HG02588 (cell line): ENCODE results near the gene APBB1IP.
"Not testable (repeated sequence)": the region's sequence is repeated elsewhere in the genome, so short reads cannot be mapped to it uniquely, and the experiment has no call there.

ENCODE experiments used
- ATAC-seq: cut with Tn5 transposase; IDR thresholded peaks from one replicate; pipeline ENCODE4 v1.9.1; 2021; ENCODE audit warnings: mild to moderate bottlenecking, moderate library complexity; ENCODE audit not compliant: unreplicated experiment

APBB1IP gene, protein sequence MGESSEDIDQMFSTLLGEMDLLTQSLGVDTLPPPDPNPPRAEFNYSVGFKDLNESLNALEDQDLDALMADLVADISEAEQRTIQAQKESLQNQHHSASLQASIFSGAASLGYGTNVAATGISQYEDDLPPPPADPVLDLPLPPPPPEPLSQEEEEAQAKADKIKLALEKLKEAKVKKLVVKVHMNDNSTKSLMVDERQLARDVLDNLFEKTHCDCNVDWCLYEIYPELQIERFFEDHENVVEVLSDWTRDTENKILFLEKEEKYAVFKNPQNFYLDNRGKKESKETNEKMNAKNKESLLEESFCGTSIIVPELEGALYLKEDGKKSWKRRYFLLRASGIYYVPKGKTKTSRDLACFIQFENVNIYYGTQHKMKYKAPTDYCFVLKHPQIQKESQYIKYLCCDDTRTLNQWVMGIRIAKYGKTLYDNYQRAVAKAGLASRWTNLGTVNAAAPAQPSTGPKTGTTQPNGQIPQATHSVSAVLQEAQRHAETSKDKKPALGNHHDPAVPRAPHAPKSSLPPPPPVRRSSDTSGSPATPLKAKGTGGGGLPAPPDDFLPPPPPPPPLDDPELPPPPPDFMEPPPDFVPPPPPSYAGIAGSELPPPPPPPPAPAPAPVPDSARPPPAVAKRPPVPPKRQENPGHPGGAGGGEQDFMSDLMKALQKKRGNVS

DNA sequence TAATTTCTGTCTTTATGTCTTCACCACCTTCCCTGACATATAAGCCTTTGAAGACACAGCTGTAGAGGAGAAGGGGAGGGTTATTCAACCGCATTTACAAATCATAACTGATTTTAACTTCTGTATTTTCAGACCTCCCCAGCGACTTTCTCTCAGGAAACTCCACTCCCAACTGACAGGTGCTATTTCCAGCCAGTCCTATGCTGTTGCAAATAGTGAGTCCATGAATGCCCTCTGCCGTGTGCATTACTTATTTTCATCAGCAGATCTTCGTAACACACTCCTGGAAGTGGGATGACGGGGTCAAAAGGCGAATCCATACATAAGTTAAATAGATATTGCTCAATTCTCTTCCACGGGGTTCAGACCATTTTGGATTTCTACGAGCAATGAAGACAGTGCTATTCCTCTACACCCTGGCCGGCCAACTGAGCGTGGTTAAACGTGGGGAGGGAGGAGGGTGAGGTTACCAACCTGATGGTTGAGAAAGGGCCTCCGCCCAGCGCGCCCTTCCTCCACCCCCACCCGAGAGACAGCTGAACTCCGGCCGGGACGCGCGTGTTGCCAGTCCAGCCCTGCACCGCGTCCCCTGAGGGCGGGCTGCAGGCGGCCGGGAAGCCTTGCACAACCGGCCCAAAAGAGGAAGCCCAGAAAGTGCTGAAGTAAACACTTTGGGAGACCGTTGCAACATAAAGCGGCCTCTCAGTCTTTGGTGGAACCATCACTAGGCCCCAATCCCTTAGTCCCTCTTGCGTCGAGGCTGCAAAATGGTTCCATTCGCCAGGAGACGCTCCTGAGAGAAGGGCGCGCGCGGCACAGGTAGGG is at the start of gene APBB1IP:
APBB1IP (plus strand) TSS at position 705 of the 825 bp plus-strand sequence. CDS start 53,986 bp downstream, outside the sequence.
- peak; percentile 62 for ATAC-seq

DNA sequence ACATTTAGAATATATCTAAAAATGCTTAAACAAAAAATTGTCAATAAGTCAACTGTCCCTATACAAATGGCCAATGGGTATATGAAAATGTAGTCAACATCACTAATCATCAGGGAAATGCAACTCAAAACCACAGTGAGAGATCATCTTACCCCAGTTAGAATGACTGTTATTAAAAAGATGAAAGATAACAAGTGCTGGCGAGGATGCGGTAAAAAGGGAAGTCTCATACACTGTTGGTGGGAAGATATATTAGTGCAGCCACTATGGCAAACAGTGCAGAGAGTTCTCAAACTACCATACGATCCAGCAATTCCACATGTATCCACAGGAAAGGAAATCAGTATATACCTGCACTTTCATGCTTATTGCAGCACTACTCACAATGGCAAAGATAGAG is 48.6 kb upstream of the APBB1IP start:
- no peak for ATAC-seq

GRCh38 chr10:26391701-26392695 is 46.1 kb upstream of the APBB1IP start:
- ATAC-seq: peak; percentile 54

GRCh38 chr10:26398353-26398752 is 39.8 kb upstream of the APBB1IP start:
- ATAC-seq: not testable (repeated sequence)

DNA sequence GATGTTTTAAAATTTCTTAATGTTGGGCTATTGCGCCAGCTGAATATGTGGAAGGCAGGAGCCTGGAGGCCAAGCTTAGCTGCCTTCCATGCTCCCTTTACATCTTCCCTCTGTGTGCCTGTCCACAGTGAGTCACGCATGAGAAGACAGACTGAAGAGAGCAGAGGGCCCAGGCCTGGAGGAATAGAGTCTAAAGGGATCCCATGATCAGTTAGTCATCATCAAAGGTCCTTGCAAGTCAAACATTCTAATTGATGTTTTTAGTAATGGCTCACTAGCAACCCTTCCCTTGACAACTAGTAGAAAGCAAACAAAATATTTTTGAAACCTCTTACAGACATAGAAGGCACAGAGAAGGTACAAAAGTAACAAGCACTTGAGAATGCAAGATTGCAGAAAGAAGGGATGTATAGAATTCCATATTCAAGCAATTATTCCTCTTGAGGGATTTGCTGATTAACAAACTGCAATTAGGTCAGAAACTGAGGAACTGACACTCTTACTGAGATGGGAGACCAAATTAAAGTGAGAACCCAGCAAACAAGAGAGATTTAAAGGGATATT is 30.7 kb upstream of the APBB1IP start:
- no peak for ATAC-seq

- no peak for ATAC-seq
These were observed 29.2 kb upstream of the APBB1IP start for GRCh38 chr10:26408858-26409494.

DNA sequence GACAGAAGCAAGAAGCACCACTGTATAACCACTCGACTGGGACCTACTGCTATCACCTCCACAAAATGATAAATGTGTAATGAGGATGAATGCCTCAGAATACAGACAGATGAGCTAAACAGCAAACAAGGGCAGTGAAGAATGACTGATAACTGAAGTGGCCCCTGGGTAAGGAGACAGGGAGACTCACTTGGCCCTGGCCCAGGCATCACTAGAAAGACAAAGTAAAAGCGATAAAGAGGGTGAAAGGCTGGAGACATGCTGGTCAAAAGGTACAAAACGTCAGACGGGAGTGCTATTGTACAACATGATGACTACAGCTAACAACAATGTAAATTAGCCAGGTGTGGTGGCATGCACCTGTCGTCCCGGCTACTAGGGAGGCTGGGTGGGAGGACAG is 27.8 kb upstream of the APBB1IP start:
- ATAC-seq: no peak

DNA sequence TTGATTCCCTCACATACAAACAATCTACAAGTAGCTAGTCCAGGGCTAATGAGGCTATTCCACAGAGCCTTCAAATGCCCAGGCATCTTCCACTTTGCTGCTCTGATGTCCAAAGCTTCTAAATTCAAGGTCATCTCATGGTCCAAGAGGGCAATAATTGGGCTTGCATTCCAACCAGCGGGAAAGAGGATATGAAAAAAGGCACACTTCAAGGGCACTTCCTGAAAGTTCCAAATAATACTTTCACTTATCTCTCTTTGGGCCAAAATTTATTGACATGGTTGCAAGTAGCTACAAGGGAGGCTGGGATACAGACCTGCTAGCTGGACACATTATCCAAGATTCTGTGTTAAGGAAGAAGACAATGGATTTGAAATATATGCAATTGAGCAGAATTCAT is 25.2 kb upstream of the APBB1IP start:
- ATAC-seq: no peak

GRCh38 chr10:26413375-26413774 is 24.8 kb upstream of the APBB1IP start:
- no peak for ATAC-seq

- no peak for ATAC-seq
These were observed 21.0 kb upstream of the APBB1IP start for GRCh38 chr10:26417136-26417535.

- ATAC-seq: no peak
These were observed 15.2 kb upstream of the APBB1IP start for GRCh38 chr10:26422977-26423376.

DNA sequence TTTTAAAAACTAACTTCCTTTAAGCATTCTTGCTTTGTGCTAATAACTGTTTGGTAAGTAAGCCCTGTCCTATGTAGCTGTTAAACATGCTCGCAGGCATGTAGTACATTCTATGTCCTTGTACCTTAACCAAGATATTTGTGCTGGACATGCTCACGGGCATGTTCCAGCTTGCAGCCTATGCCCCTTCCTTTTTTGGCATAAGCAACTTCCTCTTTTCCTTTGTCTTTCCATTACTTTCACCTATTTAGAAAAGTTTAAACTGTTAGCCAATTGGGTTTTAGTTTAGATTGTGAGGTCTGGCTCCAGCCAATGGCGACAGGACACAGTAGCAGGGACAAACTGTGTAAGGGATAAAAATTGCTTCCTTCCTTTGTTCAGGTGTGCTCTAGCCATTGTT is 14.4 kb upstream of the APBB1IP start:
- no peak for ATAC-seq

DNA sequence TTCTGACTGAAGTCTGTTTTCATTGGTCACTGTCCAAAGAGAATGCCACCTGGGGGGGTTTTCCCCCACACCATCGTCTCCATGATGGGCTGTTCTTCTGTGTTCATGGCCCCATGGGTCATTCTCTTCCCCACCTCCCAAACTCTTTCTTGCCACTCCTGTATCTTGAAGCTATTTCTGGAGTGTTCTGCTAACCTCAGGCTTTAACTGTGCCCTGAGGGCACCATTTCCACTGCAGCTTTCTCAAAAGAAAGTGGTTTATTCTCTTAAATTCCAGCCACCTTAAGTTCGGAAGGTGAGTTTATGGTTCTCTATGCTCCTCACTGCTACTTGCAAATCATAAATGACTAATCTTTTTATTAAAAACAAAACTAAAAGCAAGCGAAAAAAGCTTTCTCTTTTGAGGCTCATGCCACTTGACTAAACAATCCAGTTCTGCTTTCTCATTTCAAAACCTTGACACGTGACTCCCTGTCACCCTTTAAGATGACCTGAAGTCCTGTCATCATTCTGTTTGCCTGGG is 7.4 kb upstream of the APBB1IP start:
- ATAC-seq: peak; percentile 89

DNA sequence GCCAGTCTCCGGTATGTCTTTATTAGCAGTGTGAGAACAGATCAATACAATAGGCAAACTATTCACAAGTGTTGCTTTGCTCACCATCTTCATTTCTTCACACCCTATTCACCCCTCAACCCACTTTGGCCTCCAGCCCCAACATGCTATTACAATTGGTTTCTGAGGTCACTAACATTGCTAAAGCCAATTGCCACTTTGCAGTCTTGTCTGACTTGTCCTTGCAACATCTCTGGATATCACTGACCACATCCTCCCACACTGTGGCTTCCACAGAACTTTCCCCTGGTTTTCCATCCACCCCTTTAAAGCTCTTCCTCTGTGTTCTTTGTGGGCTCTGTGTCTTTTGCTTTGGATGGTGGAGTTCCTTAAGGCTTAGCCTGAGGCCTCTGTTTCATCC is 5.2 kb upstream of the APBB1IP start:
- no peak for ATAC-seq

GRCh38 chr10:26435852-26436251 is 2.3 kb upstream of the APBB1IP start:
- no peak for ATAC-seq

GRCh38 chr10:26436848-26437247 is 1.3 kb upstream of the APBB1IP start:
- no peak for ATAC-seq

DNA sequence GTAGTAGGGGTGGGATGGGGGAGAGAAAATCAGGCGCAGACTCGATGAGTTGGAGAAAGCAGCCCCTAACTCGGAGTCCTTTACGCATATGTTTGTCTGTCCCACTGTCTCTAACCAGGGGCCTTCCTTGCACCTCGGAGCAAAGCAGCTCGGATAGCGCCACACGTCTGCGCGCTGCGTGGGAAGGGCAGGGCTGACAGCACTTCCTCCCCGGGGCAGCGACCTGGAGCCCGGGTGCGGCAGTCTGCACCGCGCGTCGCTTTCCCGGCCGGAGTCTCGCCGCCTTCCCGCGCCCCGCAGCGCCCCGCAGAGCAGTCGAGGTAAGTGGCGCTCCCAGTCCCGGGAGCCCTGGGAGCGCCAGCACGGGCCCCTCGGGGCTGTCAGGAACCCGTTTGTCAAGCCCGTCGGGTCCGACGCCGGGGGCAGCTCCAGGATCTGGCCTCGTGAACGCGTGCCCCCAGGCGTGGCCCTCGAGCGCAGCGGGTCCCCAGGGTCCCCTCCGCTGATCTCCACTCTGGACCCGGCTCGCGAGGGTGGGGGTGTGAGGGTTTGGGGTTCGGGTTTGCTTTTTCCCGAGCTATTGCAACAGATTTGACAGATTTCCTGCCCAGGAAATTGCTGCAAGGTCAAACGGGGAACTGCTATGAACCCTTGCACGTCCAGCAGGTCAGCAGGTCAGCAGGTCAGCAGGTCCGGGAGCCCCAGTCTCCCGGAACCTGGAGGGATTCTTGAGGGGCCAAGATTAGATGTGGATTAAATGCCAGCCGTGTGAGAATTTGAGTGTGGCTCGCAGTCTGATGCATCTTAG is 597 bp downstream of the APBB1IP start:
- ATAC-seq: peak; percentile 66

DNA sequence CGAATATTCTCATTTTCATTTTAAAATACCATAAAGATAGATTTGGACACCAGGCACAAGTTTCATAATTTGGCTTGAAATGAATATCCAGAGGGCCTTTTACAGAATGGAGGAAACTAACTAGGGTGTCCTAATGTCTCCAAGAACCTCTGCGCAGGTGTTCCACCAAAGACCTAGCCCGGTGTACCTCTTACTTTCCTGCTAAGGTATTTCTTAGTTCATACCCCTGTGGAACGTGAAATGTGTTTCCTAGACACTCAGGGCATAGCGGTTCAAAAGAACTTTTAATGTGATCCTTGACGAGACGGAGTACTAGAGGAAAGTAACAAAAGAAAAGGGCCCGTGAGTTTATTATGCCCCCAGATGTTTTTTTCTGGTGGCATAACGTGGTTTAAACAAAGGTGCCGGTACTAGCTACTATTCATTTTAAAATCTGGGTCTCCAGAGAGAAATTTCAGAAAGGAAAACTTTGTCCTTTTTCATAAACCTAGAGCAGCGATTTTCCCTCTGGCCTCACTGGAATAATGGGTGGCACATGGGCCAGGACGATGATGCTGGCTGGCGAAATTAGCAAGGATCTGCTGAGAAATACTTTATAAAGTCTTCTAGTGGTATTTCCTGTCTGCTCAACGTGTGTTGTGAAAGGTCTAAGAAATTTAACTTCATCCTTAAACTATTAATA is 1.4 kb downstream of the APBB1IP start:
- no peak for ATAC-seq
